GM12891 (cell line): Measurements from ENCODE around the gene CCDC73.

ENCODE experiments used
- PAX5 ChIP-seq: IDR thresholded peaks from 2 replicates; pipeline ENCODE4 v1.6.1; 2011; ENCODE audit warnings: low read length, moderate library complexity, mild to moderate bottlenecking; ENCODE audit not compliant: insufficient read depth, severe bottlenecking
- POLR2A ChIP-seq: IDR thresholded peaks from 2 replicates; pipeline ENCODE4 v1.6.1; 2011; ENCODE audit warnings: low read depth, low read length, control low read depth
- POLR2AphosphoS5 ChIP-seq: IDR thresholded peaks from 2 replicates; pipeline ENCODE4 v1.6.1; 2011; ENCODE audit warnings: low read depth, low read length, control low read depth
- SPI1 ChIP-seq: IDR thresholded peaks from 2 replicates; pipeline ENCODE4 v1.6.1; 2011; ENCODE audit warnings: low read depth, low read length, control low read depth

DNA sequence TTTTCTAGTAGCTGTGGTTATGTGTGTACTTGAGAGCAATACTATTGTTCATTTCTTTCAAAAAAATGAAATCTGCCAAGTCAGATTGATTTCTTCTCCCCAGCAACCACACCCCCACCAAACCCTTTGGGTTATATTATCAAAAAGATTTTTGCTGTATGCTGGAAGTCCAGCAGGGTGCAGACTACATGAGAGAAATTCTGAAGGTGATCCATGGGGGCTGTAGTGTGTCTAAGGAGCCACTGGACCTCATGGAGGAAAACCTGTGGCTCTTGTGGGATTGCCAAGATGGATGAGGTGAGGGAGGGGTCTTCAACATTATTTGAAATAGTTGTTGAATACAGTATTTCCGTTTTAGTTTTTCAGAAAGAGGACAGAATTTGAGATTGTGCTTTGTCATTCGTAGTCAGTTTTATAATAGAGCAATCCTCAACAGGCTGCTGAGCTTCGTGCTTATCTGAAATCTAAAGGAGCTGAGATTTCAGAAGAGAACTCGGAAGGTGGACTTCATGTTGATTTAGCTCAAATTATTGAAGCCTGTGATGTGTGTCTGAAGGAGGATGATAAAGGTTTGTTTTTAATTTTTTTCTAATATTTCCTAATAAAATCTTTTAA, 207.8 kb downstream of the CCDC73 start:
- TF ChIP-seq POLR2A (no peak), POLR2AphosphoS5 (no peak), SPI1 (no peak), PAX5 (no peak)
